Right kidney (tissue), 1 donor: ENCODE measurements around the gene ZDHHC20.
"Not testable (repeated sequence)": the region's sequence is repeated elsewhere in the genome, so short reads cannot be mapped to it uniquely, and the experiment has no call there.

Experiments
- DNase-seq: peaks from one replicate; pipeline ENCODE4 v3.0.0-alpha.2; 2016

ZDHHC20 gene

GRCh38 chr13:21436582-21436981 is 22.5 kb downstream of the ZDHHC20 start:
- no peak for DNase-seq

GRCh38 chr13:21435687-21436151 is 23.4 kb downstream of the ZDHHC20 start:
- no peak for DNase-seq

DNA sequence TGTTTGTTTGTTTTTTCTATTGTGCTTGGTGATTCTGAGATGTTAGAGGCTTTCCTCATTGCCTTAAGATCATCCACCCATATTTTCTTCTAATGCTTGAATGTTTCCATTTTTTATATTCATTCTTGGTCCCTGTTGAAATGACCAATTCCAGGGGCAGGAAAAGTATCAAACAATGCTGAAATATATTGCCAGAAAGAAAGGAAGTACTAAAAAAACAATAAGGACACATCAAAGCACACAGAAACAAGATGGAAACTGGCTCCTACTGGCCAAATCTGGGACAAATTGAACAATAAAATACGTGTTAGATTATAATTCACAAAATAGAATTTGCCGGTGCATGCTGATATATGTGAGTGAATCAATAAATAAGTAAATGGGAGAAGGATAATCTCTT is 23.9 kb downstream of the ZDHHC20 start:
- DNase-seq = no peak

- DNase-seq = no peak
Observed at GRCh38 chr13:21434588-21434987, 24.5 kb downstream of the ZDHHC20 start.

GRCh38 chr13:21429211-21429610 is 29.9 kb downstream of the ZDHHC20 start:
- DNase-seq = no peak

- DNase-seq = no peak
Observed at GRCh38 chr13:21427741-21428140, 31.4 kb downstream of the ZDHHC20 start.

- no peak for DNase-seq
Observed at GRCh38 chr13:21426238-21426637, 32.9 kb downstream of the ZDHHC20 start.

- no peak for DNase-seq
Observed at GRCh38 chr13:21420706-21421105, 38.4 kb downstream of the ZDHHC20 start.

DNA sequence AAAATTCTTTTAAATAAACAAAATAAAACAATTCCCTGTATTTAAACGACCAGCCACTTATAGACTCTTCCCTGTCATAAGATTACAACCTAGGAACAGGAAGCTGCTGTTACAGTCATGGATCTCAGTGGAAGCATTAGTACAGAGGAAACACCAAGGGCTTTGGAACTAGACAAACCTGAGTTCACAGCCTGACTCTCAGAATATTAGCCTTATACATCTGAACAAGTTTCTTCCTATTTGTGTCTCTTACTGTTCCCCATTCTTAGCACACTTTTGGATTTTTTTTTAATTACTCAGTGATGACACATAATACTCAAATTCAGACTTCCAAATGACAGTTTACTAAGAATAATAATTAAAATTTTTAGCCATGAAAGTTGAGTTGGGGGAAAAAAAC is 46.1 kb downstream of the ZDHHC20 start:
- no peak for DNase-seq

DNA sequence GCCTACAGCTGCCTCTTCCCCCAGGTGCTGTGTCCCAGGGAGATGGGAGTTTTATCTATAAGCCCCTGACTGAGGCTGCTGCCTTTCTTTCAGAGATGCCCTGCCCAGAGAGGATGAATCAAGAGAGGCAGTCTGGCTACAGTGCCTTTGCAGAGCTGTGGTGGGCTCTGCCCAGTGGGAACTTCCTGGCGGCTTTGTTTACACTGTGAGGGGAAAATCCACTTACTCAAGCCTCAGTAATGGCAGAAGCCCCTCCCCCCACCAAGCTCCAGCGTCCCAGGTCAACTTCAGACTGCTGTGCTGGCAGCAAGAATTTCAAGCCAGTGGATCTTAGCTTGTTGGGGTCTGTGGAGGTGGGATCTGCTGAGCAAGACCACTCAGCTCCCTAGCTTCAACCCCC is 48.6 kb downstream of the ZDHHC20 start:
- not testable (repeated sequence) for DNase-seq

DNA sequence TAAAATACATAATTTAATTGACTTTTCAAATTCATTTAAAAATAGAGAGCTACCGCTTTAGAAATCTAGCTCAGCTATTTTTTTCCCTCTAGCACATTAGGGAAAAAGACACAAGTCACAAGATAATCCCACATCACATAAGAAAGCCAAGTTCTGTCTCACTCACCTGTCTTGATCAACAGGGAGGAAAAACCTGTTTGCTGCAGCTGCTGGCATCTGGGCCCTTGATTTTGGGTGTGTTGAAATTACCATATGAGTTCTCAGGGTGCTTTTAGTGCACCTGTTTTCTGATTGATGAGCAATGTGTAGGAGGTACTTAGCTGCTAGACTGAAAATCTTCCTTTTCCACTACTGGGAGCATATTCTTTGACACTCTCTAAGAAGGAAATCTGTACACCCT is 53.8 kb downstream of the ZDHHC20 start:
- DNase-seq = no peak

- DNase-seq = no peak
Observed at GRCh38 chr13:21402586-21403307, 56.4 kb downstream of the ZDHHC20 start.

DNA sequence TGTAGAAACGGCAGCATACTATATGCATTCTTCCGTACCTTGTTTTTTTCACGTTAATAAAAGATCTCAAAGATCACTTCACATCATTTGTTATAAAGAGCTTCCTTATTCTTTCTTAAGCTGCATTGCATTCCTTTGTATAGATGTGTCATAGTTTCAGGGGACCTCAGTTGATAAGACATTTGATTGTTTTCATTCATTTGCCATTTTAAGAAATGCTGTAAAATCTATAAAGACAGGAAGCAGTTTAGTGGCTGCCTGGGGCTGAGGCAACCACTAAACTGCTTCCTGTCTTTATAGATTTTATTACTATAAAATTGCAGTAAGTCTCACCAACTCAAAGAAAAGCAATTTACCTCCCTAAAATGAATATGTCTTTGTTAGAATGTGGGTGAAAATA is 59.4 kb downstream of the ZDHHC20 start:
- no peak for DNase-seq

DNA sequence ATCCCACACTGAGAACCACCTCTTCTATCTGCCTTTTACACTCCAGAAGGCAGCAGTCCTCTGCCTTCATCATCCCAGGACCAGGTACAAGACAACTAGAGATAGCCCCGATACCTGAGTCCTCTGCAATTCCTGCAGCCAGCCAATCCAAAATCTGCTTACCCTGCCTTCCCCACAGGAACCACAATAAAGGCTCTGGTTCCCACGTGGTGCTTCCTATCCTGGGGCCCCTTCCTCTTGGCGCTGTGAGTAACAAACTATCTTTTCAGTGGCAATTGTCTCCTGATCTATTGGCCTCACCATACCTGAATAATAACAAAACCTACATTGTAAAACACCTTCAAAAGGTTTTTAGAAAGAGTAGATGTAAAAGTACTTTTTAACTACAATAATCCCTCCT is 63.1 kb downstream of the ZDHHC20 start:
- no peak for DNase-seq

DNA sequence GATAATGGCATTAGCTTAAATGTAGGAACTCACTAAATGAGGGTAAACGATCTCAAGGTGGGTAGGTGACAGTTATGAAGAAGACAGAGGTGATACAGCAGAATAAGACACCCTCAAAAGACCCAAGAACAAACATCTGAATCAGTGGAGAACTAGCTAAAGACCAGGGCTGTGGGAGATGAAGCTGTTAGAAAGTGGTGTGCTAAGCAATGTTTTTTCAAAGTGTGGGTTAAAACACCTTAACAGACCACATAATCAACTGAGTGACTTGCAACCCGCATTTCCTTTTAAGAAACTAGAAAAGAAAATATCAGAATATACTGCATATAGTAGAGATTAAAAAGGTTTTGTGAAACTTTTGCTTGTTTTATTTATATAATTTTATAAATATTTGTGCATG is 70.0 kb downstream of the ZDHHC20 start:
- DNase-seq = no peak

DNA sequence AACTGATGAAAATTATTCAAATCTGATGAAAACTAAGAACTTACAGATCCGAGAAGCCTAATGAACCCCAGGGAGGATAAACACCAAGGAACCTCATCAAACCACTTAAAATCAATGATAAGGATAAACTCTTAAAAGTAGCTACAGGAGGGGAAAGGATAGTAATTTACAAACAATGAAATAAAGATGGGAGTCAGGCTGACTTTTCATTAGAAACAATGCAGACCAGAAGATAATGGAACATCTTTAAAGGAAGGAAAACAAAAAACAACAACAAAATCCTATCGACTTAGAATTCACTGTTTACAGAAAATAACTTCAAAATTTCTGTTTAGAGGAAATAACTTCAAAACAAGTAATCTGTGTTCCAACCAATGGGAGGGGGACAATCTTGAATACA is 73.4 kb downstream of the ZDHHC20 start:
- no peak for DNase-seq

- no peak for DNase-seq
Observed at GRCh38 chr13:21383090-21383489, 76.0 kb downstream of the ZDHHC20 start.

DNA sequence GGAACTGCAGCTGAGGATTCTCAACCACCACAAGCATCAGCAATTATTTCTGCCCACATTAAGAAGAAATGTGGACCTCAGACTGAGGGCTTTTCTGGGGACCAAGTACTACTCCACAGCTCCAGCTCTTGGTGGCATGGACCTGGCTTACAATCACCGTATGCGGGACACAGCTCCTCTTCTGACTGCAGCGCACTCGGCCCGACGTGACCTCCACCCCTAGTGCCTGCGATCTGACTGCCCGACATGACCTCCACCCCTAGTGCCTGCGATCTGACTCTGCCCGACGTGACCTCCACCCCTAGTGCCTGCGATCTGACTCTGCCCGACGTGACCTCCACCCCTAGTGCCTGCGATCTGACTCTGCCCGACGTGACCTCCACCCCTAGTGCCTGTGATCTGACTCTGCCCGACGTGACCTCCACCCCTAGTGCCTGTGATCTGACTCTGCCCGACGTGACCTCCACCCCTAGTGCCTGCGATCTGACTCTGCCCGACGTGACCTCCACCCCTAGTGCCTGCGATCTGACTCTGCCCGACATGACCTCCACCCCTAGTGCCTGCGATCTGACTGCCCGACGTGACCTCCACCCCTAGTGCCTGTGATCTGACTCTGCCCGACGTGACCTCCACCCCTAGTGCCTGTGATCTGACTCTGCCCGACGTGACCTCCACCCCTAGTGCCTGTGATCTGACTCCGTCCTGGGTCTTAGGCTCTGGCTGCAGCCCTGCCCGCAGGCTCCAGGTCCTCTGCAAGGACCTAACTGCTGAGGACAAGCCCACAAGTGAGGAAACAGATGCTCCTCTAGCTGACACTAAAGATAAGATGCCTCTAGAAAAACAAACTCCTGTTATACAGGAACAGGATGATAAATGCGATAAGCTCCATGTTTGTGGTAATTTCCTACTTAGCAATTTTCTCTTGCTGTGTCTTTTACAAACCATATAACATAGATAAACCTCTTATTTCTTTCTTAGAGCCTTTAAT is 81.8 kb downstream of the ZDHHC20 start:
- DNase-seq = not testable (repeated sequence)

GRCh38 chr13:21372530-21372929 is 86.6 kb downstream of the ZDHHC20 start:
- DNase-seq = no peak

- DNase-seq = no peak
Observed at GRCh38 chr13:21371011-21371410, 88.1 kb downstream of the ZDHHC20 start.

GRCh38 chr13:21365574-21365973 is 93.5 kb downstream of the ZDHHC20 start:
- no peak for DNase-seq

DNA sequence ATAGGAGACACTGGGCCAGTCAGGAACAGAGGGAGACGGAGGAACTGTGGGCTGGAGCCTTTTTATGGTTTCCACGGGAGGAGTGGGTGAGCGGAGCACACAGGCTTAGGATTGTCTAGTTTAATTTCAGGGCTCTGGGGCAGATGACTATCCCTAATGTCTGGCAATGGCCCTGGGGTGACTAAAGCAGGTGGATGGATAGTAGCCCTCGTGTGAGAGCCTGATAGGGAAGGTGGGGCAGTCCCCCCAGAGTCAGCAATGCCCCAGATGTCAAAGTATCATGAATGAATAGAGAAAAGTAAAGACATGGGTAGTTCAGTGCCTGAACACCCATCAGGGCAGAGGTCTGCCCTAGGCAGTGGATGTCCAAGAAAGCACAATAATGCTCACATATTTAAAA is 94.2 kb downstream of the ZDHHC20 start:
- DNase-seq = no peak

DNA sequence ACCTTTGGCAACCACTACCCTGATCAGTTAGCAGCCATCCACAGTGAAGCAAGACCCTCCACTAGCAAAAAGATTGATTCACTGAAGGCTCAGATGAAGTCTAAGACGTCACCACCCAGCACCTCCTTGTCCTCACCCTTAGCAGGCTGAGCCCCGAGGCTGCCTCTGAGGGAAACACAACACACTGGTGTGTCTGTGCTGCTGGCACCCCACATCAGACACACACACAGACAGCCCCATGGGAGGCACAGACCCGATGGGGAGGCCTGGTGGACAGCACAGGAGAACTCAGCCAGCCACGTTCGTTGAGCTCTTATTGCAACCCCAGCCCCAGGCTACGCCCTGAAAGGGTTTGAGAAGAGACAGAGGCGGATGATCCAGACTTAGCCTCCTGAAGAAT is 94.7 kb downstream of the ZDHHC20 start:
- no peak for DNase-seq

DNA sequence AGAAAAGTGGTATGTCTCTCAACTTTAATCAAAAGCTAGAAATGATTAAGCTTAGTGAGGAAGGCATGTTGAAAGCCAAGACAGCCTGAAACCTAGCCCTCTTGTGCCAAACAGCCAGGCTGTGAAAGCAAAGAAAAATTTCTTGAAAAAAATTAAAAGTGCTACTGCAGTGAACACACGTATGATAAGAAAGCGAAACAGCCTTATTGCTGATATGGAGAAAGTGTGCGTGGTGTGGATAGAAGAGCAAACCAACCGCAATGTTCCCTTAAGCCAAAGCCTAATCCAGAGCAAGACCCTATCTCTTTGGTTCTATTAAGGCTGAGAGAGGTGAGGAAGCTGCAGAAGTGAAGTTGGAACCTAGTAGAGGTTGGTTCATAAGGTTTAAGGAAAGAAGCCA is 96.4 kb downstream of the ZDHHC20 start:
- no peak for DNase-seq
